ENCODE data around the gene RELL1. TPM values are rescaled to one million over a fixed set of nuclear protein-coding genes. Genes with fewer than 3 reads are reported as not detected.

RELL1 gene
- total and polyA plus RNA-seq, 2 donors (not counting 1 experiment from before 2014, with no cell fraction given) = 0.64 to 3.2 TPM

DNA sequence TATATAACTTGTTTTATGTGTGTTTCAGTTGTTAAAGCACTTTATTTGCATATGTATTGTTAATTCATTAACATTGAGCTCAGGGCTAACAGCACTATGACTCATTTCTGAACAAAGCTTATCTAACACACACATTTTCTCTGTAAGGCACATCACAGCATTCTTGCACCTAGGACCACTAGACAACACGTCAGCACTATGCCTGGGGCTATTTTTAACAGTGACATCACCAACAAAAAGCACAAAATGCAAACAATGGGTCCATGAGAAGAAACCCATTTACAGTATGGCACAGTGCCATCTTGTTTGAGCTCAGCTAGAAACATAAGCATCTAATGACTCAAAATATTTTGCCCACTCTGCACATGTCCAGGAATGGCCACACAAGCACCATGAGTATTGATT, 124.4 kb downstream of the RELL1 start:
- H3K4me2 ChIP-seq (replicated peaks; ENCODE audit: low read depth, low read length, poor library complexity, severe bottlenecking) = no peak overlapping the region
- no peak overlapping the region for H2AFZ ChIP-seq (ENCODE audit: insufficient read depth, low read depth, low read length, poor library complexity, severe bottlenecking)
- no peaks in the 10 kb centered on the region for H4K20me1 ChIP-seq (ENCODE audit: control insufficient read depth, insufficient read depth, low read length, poor library complexity, severe bottlenecking)
- Mint-ChIP-seq H3K4me1 (no peaks in the 10 kb centered on the region), H3K27ac (no peak overlapping the region), H3K9me3 (ENCODE audit: insufficient read depth) (no peaks in the 10 kb centered on the region), H3K27me3 (peaks cover 10% of the 10 kb centered on the region), H3K4me3 (no peak overlapping the region)
- H3K36me3 ChIP-seq (replicated peaks in 1 of 2; ENCODE audit: control extremely low read depth in 1 of 2, control insufficient read depth in 1 of 2, extremely low read depth in 1 of 2, insufficient read depth in 2 of 2, low read length in 1 of 2) = no peaks in the 10 kb centered on the region
- no peak for TF ChIP-seq EZH2 (IDR thresholded peaks at IDR 0.05; ENCODE audit: borderline replicate concordance, insufficient read depth, low read depth, low read length, poor library complexity, severe bottlenecking)
- TF ChIP-seq, protein P1, sequence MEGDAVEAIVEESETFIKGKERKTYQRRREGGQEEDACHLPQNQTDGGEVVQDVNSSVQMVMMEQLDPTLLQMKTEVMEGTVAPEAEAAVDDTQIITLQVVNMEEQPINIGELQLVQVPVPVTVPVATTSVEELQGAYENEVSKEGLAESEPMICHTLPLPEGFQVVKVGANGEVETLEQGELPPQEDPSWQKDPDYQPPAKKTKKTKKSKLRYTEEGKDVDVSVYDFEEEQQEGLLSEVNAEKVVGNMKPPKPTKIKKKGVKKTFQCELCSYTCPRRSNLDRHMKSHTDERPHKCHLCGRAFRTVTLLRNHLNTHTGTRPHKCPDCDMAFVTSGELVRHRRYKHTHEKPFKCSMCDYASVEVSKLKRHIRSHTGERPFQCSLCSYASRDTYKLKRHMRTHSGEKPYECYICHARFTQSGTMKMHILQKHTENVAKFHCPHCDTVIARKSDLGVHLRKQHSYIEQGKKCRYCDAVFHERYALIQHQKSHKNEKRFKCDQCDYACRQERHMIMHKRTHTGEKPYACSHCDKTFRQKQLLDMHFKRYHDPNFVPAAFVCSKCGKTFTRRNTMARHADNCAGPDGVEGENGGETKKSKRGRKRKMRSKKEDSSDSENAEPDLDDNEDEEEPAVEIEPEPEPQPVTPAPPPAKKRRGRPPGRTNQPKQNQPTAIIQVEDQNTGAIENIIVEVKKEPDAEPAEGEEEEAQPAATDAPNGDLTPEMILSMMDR (IDR thresholded peaks at IDR 0.05) = no peak
- ATAC-seq (ENCODE audit: low read depth) = no peak
- 69% methylated on average over 1 of the region's 1 CpG for WGBS (ENCODE audit: insufficient coverage)
- ChIA-PET CTCF (no interaction called here), POLR2A (no interaction called here)
- no peak for DNase-seq
- H3K27ac ChIP-seq (ENCODE audit: low read length in 2 of 2) = no peak overlapping the region
- H3K4me3 ChIP-seq (ENCODE audit: control extremely low read depth in 1 of 5, extremely low read depth in 1 of 5, insufficient read depth in 1 of 5, low read depth in 2 of 5, low read length in 4 of 5) = no peak overlapping the region
- H3K27me3 ChIP-seq (replicated peaks in 1 of 4; ENCODE audit: control extremely low read depth in 1 of 4, control insufficient read depth in 3 of 4, insufficient read depth in 4 of 4, low read length in 3 of 4) = peaks cover 0 to 3% (median 0%) of the 10 kb centered on the region in 4 experiments
- H3K79me2 ChIP-seq (ENCODE audit: control insufficient read depth, insufficient read depth, low read length) = no peaks in the 10 kb centered on the region
- no peaks in the 10 kb centered on the region for H3K4me1 ChIP-seq (ENCODE audit: control insufficient read depth in 2 of 2, insufficient read depth in 2 of 2, low read length in 2 of 2)
- intact Hi-C loops (cut with micrococcal nuclease) = loop anchor here (10.0 kb wide), 1 partner anchor 1207 kb away; no protein-coding TSS in a partner anchor
- H3K9me3 ChIP-seq (ENCODE audit: control extremely low read depth in 1 of 3, control insufficient read depth in 2 of 3, insufficient read depth in 1 of 3, low read length in 2 of 3) = no peaks in the 10 kb centered on the region
- no peak overlapping the region for H3K9ac ChIP-seq (ENCODE audit: low read length)

DNA sequence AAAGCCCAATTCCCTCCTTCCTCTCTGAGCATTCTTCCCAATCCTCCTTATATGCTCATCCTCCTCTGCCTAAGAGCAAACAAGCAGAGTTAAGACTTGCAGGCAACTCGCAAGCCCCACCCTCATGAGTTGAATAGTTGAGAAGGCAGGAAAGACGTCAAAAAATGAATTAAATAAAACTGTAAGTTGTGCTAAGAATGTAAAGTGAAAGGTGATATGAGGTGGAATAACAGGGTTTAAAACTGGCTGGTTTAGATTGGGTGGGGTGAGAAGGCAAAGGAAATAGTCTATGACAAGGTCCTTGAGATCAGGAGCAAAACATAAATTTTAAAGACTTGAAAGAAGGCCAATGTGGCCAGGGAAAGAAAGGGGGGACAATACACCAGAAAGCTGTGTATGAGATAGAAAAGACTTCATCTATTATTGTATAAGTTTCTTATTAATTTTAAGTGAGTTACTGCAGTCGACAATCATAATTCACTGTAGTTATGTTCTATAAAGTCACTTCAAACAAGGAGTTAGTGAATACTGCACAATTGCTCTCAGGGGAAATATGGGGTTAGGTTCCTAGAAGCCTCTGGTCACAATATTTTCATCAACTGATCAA, 124.9 kb downstream of the RELL1 start:
- intact Hi-C loops (cut with micrococcal nuclease) = loop anchor here (10.0 kb wide), 1 partner anchor 1206 kb away; no protein-coding TSS in a partner anchor
- no peaks in the 10 kb centered on the region for H3K36me3 ChIP-seq (replicated peaks in 1 of 2; ENCODE audit: control extremely low read depth in 1 of 2, control insufficient read depth in 1 of 2, extremely low read depth in 1 of 2, insufficient read depth in 2 of 2, low read length in 1 of 2)
- CTCF ChIA-PET = no interaction called here
- 50% methylated on average over 2 of the region's 3 CpGs for WGBS (ENCODE audit: insufficient coverage)
- no peak overlapping the region for H3K4me2 ChIP-seq (replicated peaks; ENCODE audit: low read depth, low read length, poor library complexity, severe bottlenecking)
- H3K27me3 Mint-ChIP-seq = peaks cover 12% of the 10 kb centered on the region
- ATAC-seq (ENCODE audit: low read depth) (no peak), DNase-seq (no peak)
- no peaks in the 10 kb centered on the region for H4K20me1 ChIP-seq (ENCODE audit: control insufficient read depth, insufficient read depth, low read length, poor library complexity, severe bottlenecking)
- H3K27ac Mint-ChIP-seq = no peak overlapping the region
- H3K27me3 ChIP-seq (replicated peaks in 1 of 4; ENCODE audit: control extremely low read depth in 1 of 4, control insufficient read depth in 3 of 4, insufficient read depth in 4 of 4, low read length in 3 of 4) = peaks cover 0 to 3% (median 0%) of the 10 kb centered on the region in 4 experiments
- no peaks in the 10 kb centered on the region for H3K4me1 ChIP-seq (ENCODE audit: control insufficient read depth in 2 of 2, insufficient read depth in 2 of 2, low read length in 2 of 2)
- no peak overlapping the region for H3K4me3 Mint-ChIP-seq
- no peaks in the 10 kb centered on the region for H3K9me3 ChIP-seq (ENCODE audit: control extremely low read depth in 1 of 3, control insufficient read depth in 2 of 3, insufficient read depth in 1 of 3, low read length in 2 of 3)
- no peak for TF ChIP-seq EZH2 (IDR thresholded peaks at IDR 0.05; ENCODE audit: borderline replicate concordance, insufficient read depth, low read depth, low read length, poor library complexity, severe bottlenecking)
- TF ChIP-seq, protein P1 (IDR thresholded peaks at IDR 0.05) = no peak
- POLR2A ChIA-PET = no interaction called here
- no peaks in the 10 kb centered on the region for H3K9me3 Mint-ChIP-seq (ENCODE audit: insufficient read depth)
- no peaks in the 10 kb centered on the region for H3K79me2 ChIP-seq (ENCODE audit: control insufficient read depth, insufficient read depth, low read length)
- H3K4me1 Mint-ChIP-seq = no peaks in the 10 kb centered on the region
- no peak overlapping the region for H3K9ac ChIP-seq (ENCODE audit: low read length)
- no peak overlapping the region for H3K4me3 ChIP-seq (ENCODE audit: control extremely low read depth in 1 of 5, extremely low read depth in 1 of 5, insufficient read depth in 1 of 5, low read depth in 2 of 5, low read length in 4 of 5)
- H3K27ac ChIP-seq (ENCODE audit: low read length in 2 of 2) = no peak overlapping the region
- H2AFZ ChIP-seq (ENCODE audit: insufficient read depth, low read depth, low read length, poor library complexity, severe bottlenecking) = no peak overlapping the region

Data from B cell (primary cell).